Breast epithelium (tissue), 3 donors: Measurements from ENCODE around the gene CCDC134.

ENCODE experiments used
- POLR2A ChIP-seq: fragments of 450-650 bp; IDR thresholded peaks from one replicate; pipeline ENCODE4 v1.6.1; 2016; ENCODE audit warnings: antibody characterized with exemption, mild to moderate bottlenecking, moderate library complexity
- TF ChIP-seq, protein P1 (sequence below), 3 donors: fragments of 450-650 bp; IDR thresholded peaks; one replicate each; pipeline ENCODE4 v1.5.1; 2016 to 2017; ENCODE audit warnings: antibody characterized with exemption in 3 of 3, mild to moderate bottlenecking in 3 of 3, moderate library complexity in 3 of 3

DNA sequence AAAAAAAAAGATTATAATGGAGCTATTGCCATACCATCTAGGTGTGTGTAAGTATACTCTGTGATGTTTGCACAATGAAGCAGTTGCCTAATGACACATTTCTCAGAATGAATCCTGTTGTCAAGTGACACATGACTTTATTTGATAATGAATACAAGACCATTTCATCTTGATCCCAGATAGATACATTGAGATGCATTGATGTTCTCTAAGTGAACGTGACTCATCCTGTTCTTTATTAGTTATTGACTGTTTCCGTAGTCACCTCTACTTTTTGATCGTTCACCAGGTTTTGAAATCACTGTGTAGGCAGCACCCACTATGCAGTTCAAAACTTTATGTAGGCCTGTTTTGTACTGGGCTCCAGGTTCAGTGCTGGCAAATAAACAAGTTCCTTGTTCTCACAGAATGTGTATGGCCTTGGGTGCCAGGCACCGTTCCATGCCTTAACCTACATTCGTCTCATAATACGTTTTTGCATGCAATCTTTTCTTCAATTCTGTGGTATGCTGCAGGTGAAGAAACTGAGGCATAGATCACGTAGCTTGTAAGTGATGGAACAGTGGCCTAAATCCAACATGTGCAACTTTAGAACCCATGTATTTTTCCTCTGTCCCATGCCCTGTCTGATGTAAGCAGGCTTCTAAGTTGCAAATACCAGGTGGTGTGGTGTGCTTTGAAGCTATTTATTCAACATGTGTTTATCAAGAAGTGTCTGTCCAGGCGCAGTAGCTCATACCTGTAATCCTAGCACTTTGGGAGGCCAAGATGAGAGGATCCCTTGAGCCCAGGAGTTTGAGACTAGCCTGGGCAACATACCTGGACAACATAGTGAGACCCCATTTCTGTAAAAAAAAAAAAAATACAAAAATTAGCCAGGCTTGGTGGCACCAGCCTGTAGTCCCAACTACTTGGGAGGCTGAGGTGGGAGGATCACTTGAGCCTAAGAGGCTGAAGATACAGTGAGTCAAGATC, 42.8 kb downstream of the CCDC134 start:
- TF ChIP-seq, protein P1, sequence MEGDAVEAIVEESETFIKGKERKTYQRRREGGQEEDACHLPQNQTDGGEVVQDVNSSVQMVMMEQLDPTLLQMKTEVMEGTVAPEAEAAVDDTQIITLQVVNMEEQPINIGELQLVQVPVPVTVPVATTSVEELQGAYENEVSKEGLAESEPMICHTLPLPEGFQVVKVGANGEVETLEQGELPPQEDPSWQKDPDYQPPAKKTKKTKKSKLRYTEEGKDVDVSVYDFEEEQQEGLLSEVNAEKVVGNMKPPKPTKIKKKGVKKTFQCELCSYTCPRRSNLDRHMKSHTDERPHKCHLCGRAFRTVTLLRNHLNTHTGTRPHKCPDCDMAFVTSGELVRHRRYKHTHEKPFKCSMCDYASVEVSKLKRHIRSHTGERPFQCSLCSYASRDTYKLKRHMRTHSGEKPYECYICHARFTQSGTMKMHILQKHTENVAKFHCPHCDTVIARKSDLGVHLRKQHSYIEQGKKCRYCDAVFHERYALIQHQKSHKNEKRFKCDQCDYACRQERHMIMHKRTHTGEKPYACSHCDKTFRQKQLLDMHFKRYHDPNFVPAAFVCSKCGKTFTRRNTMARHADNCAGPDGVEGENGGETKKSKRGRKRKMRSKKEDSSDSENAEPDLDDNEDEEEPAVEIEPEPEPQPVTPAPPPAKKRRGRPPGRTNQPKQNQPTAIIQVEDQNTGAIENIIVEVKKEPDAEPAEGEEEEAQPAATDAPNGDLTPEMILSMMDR (IDR thresholded peaks at IDR 0.05): no peak
- no peak for TF ChIP-seq POLR2A
